Measurements from ENCODE around the gene ZNF775. TPM values are rescaled to one million over a fixed set of nuclear protein-coding genes. Genes with fewer than 3 reads are reported as not detected.

ZNF775 gene
- total RNA-seq, 1 donor from 2014 or later, result 0.88 TPM

- DNase-seq (ENCODE audit: low spot score) (no peak), ATAC-seq (peak; percentile 22)
These were observed 54.1 kb downstream of the ZNF775 start for GRCh38 chr7:150432915-150433892.

- DNase-seq (ENCODE audit: low spot score) (no peak), ATAC-seq (no peak)
These were observed 55.1 kb downstream of the ZNF775 start for GRCh38 chr7:150434240-150434639.

- DNase-seq (ENCODE audit: low spot score) (no peak), ATAC-seq (no peak)
These were observed 55.9 kb downstream of the ZNF775 start for GRCh38 chr7:150435047-150435389.

- ATAC-seq (no peak), DNase-seq (ENCODE audit: low spot score) (no peak)
These were observed 56.4 kb downstream of the ZNF775 start for GRCh38 chr7:150435390-150436073.

- ATAC-seq, result no peak
- DNase-seq (ENCODE audit: low spot score), result no peak
These were observed 60.8 kb downstream of the ZNF775 start for GRCh38 chr7:150439967-150440366.

- DNase-seq (ENCODE audit: low spot score) (no peak), ATAC-seq (no peak)
These were observed 62.4 kb downstream of the ZNF775 start for GRCh38 chr7:150441524-150441923.

GRCh38 chr7:150442811-150443210 is 63.7 kb downstream of the ZNF775 start:
- ATAC-seq (no peak), DNase-seq (ENCODE audit: low spot score) (no peak)

GRCh38 chr7:150443793-150444540 is 64.8 kb downstream of the ZNF775 start:
- DNase-seq (ENCODE audit: low spot score) (no peak), ATAC-seq (no peak)

GRCh38 chr7:150444674-150445365 is 65.7 kb downstream of the ZNF775 start:
- DNase-seq (ENCODE audit: low spot score) (no peak), ATAC-seq (no peak)

GRCh38 chr7:150446288-150446938 is 67.3 kb downstream of the ZNF775 start:
- DNase-seq (ENCODE audit: low spot score) (no peak), ATAC-seq (peak; percentile 18)

Other genes with a start within 250 kb of the ZNF775 start
- 14.0 TPM for gene LRRC61, start 56.0 kb upstream of the ZNF775 start, total RNA-seq
- 27.6 TPM for gene ACTR3C, start 55.8 kb upstream of the ZNF775 start, total RNA-seq
- 852 TPM for gene RARRES2, start 37.7 kb upstream of the ZNF775 start, total RNA-seq
- 93.5 TPM for gene REPIN1, start 10.5 kb upstream of the ZNF775 start, total RNA-seq
- 4.4 TPM for gene GIMAP8, start 71.3 kb downstream of the ZNF775 start, total RNA-seq
- gene GIMAP7, start 135.5 kb downstream of the ZNF775 start, total RNA-seq, result 4.4 TPM
- gene GIMAP4, start 188.1 kb downstream of the ZNF775 start, total RNA-seq, result 9.8 TPM